Measurements from ENCODE around the gene TMX1. TPM values are rescaled to one million over a fixed set of nuclear protein-coding genes. Genes with fewer than 3 reads are reported as not detected.

The TMX1 gene
- total RNA-seq, 1 donor = 34.8 TPM

DNA sequence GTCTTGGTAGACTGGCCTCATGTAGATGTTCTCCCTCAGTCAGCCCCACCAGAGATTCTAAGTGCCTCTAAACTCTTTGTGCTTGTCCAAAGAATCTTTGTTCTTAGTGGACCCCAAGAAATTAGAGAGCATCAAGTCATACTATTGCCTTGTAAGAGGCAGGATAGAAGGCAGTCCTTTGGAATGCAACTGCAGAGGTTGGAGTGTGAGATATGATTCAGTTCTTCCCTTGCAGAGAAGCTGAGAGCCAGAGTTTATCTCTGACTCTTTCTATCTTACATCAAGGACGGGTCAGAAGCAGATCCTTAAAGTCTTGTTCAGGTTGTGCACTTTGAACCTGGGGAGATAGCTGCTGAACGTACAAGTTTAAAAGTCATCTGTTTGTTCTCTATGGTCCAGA lies 21.1 kb downstream of the TMX1 start:
- no peak overlapping the region for H3K4me3 ChIP-seq (ENCODE audit: low read length)
- H3K4me1 ChIP-seq (ENCODE audit: insufficient read depth, low read length) = no peaks in the 10 kb centered on the region
- no peaks in the 10 kb centered on the region for H3K9me3 ChIP-seq (ENCODE audit: low read depth, low read length)
- no peaks in the 10 kb centered on the region for H3K27me3 ChIP-seq (ENCODE audit: insufficient read depth, low read length)

DNA sequence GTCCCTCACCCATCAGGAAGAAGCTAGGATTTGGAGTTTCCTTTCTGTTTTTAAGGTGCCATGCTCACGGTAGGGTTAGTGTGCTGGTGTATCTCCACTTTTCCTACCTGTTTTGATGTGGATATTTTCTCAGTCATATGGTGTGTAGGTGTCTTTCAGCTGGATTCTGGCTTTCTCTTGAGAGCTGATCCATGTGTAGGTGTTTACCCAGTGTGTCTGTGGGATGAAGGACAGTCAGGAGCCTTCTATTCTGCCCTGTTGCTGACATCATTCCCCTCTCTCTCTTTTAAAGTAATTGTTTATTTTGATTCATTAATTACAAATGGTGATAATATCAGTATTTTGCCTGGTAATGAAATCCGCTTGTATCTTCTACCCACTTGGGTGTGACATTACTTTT lies 22.8 kb downstream of the TMX1 start:
- H3K4me3 ChIP-seq (ENCODE audit: low read length) = no peak overlapping the region
- no peaks in the 10 kb centered on the region for H3K9me3 ChIP-seq (ENCODE audit: low read depth, low read length)
- H3K27me3 ChIP-seq (ENCODE audit: insufficient read depth, low read length) = no peaks in the 10 kb centered on the region
- H3K4me1 ChIP-seq (ENCODE audit: insufficient read depth, low read length) = no peaks in the 10 kb centered on the region

DNA sequence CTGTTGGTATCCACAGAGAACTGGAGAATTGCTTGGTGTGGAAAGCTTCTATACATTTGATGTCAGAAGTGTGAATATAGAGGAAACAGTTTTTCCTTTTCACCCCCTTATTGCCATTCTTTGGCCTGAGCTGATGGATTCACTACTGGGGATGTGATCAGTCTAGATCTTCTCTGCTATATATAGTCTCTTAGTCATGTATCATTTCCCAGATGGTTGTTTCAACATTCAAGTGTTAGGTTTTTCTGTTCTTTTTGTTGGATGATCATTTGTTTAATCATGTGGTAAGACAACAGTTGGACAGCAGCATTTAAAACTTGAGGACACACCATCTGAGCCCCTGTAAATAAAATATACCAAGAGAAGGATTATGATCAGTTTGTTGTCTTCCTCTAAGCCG lies 29.6 kb downstream of the TMX1 start:
- H3K9me3 ChIP-seq (ENCODE audit: low read depth, low read length) = no peaks in the 10 kb centered on the region
- H3K4me1 ChIP-seq (ENCODE audit: insufficient read depth, low read length) = no peaks in the 10 kb centered on the region
- no peak overlapping the region for H3K4me3 ChIP-seq (ENCODE audit: low read length)
- H3K27me3 ChIP-seq (ENCODE audit: insufficient read depth, low read length) = no peaks in the 10 kb centered on the region

DNA sequence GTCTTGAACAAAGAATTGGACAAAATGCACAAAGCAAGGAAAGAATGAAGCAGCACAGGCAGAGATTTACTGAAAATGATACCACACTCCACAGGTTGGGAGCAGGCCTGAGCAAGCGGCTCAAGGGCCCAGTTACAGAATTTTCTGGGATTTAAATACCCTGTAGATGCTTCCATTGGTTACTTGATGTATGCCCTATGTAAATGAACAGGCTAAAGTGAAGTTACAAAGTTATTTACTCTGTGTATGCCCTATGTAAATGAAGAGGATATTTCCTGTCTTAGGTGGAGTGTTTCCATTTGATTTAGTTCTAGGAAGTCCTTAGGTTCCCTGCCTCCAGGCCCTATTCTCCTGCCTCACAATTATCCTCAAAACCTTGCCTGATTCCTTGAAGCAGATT lies 36.6 kb downstream of the TMX1 start:
- H3K9me3 ChIP-seq (ENCODE audit: low read depth, low read length) = no peaks in the 10 kb centered on the region
- H3K4me3 ChIP-seq (ENCODE audit: low read length) = no peak overlapping the region
- no peaks in the 10 kb centered on the region for H3K27me3 ChIP-seq (ENCODE audit: insufficient read depth, low read length)
- H3K4me1 ChIP-seq (ENCODE audit: insufficient read depth, low read length) = peaks cover 4% of the 10 kb centered on the region

DNA sequence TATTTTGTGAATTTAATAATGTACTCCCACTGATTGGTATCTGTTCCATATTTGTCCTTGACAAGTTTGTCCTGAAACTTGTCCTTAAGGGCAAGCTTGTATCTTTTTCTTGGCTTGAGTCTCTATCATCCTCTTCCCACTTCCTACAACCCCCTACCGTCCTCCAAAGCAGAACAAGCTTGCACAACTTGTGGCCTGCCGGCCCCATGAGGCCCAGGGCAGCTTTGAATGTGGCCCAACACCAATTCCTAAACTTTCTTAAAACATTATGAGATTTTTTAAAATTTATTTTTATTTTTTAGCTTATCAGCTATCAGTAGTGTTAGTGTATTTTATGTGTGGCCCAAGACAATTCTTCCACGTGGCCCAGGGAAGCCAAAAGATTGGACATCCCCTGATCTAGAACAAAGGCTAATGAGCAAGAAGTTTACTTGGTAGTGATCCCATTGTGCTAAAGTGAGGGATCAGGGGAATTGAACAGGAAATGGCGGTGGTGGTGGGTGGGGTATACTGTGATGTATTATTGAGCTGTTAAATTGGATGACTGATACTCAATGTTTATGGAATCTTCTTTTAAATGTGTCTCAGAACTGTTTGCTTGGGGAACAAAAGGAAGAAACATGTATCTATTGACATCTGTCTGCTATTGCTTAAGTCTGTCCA lies 37.8 kb downstream of the TMX1 start:
- H3K4me3 ChIP-seq (ENCODE audit: low read length) = no peak overlapping the region
- no peaks in the 10 kb centered on the region for H3K27me3 ChIP-seq (ENCODE audit: insufficient read depth, low read length)
- peaks cover 4% of the 10 kb centered on the region for H3K4me1 ChIP-seq (ENCODE audit: insufficient read depth, low read length)
- no peaks in the 10 kb centered on the region for H3K9me3 ChIP-seq (ENCODE audit: low read depth, low read length)

DNA sequence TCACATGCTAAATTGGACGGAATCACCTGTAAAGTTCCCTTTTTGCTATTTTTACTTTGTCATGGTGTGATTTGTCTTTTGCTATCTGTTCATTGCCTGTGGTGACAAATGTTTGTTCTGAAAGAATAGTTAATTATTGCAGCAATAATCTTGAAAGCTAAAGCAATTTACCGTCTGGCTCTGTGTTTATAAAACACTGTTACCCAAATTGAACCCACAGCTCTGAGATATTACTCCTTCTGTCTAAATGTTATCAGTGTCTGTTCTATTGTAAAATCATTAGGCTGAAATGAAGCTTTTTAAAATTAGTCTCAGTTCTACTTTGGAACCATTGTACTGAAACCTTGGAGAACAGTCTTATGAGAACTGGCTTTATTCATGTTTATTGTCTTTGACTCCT lies 42.5 kb downstream of the TMX1 start:
- Histone ChIP-seq H3K4me1 (ENCODE audit: insufficient read depth, low read length) (peaks cover 4% of the 10 kb centered on the region), H3K4me3 (ENCODE audit: low read length) (no peak overlapping the region), H3K9me3 (ENCODE audit: low read depth, low read length) (no peaks in the 10 kb centered on the region), H3K27me3 (ENCODE audit: insufficient read depth, low read length) (no peaks in the 10 kb centered on the region)

DNA sequence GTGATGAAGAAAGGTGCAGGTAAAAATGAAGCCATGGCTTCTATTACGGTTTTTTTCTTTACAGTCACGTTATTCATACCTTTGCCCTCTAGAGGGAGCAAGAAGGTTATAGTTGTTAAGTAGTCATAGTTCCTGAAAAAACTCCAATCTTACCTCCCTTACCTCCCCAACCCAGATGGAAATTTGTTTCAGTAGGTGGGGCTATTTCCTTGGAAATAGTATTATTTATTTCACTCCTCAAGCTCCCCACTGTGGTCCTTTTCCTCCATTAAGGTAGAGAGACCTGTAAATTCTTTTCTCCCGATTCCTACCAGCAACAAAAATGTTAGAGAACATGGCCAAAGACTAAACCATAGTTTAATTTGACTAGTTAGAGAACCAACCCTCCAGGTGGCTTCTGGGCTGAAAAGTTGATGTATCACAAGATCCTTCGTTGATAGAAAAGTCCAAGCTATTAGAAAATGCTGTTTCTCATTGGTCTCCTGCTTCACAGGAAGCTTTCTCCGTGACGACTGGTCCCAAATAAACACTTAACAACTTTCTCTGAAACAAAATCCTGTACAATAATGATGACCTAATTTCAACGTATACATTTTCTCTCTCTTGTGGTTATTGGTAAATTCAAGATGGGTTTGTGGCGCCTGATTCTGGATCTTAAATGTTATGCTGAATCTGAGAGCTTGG lies 43.5 kb downstream of the TMX1 start:
- Histone ChIP-seq H3K27me3 (ENCODE audit: insufficient read depth, low read length) (no peaks in the 10 kb centered on the region), H3K4me3 (ENCODE audit: low read length) (no peak overlapping the region), H3K4me1 (ENCODE audit: insufficient read depth, low read length) (no peaks in the 10 kb centered on the region), H3K9me3 (ENCODE audit: low read depth, low read length) (no peaks in the 10 kb centered on the region)

DNA sequence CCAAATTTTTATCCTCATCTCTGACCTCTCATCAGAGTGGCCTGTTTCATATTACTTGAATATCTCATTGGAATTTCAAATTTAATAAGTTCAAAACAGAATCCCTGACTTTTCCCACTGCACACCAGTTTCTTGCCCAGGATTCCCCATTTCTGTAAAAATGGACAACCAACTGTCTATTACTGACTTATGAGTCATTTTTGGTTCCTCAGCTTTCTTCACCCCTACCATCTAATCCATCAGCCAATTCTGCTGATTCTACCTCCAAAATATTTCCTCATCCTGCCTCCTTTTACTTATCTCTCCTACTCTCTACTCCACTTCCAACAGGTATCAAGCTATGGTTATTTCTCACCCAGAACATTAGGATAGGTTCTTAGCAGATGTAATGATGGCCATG lies 44.2 kb downstream of the TMX1 start:
- Histone ChIP-seq H3K4me3 (ENCODE audit: low read length) (no peak overlapping the region), H3K27me3 (ENCODE audit: insufficient read depth, low read length) (no peaks in the 10 kb centered on the region), H3K4me1 (ENCODE audit: insufficient read depth, low read length) (no peaks in the 10 kb centered on the region), H3K9me3 (ENCODE audit: low read depth, low read length) (no peaks in the 10 kb centered on the region)

DNA sequence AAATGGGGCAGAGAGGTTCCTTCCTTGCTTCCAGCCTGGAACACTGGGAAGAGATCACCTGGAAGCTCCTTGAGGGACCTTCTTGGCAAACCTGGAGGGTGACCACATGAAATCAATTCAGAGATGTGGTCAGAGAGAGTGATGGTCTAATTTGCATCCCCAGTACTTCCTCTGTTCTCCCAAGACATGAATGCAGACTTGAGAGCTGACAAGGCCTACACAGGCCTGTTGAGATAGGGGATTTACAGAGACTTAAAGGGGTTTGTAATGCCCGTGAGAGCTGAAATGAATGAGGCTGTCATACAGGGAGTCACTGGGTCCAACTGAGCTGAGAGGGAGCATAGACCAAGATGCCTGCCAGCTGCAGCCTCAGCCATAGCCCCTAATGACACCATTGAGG lies 45.1 kb downstream of the TMX1 start:
- no peaks in the 10 kb centered on the region for H3K9me3 ChIP-seq (ENCODE audit: low read depth, low read length)
- no peaks in the 10 kb centered on the region for H3K27me3 ChIP-seq (ENCODE audit: insufficient read depth, low read length)
- H3K4me3 ChIP-seq (ENCODE audit: low read length) = no peak overlapping the region
- no peaks in the 10 kb centered on the region for H3K4me1 ChIP-seq (ENCODE audit: insufficient read depth, low read length)

DNA sequence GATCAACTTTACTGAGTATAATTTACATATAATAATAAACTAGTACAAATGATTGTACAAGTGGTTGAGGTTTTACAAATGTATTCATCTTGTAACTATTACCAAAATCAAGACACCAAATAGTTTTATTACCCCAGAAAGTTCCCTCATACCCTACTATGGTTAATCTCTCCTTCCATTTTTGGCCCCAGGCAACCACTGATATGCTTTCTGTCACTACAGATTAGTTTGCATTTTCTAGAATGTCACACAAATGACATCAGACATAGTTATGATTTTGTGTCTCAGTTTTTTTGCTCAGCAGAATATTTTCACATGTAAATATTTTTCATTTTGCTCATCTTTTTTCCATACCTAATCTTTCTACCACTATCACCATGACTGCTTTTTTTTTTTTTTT lies 49.1 kb downstream of the TMX1 start:
- Histone ChIP-seq H3K4me3 (ENCODE audit: low read length) (no peak overlapping the region), H3K27me3 (ENCODE audit: insufficient read depth, low read length) (no peaks in the 10 kb centered on the region), H3K9me3 (ENCODE audit: low read depth, low read length) (no peaks in the 10 kb centered on the region), H3K4me1 (ENCODE audit: insufficient read depth, low read length) (no peaks in the 10 kb centered on the region)

DNA sequence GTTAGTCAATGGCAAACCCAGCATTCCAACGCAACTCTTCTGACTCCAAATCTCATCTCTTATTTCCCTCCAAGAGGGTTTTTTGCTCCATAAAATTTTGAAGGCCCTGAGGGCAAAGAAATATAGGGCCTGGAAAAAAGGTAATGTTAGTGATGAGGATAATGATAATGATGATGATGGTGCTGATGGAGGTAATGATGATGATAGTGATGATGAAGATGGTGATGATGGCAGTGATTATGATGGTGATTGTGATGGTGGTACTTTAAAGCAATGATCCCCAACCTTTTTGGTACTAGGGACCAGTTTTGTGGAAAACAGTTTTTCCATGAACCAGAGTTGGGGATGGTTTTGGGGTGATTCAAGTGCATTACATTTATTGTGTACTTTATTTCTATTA lies 50.1 kb downstream of the TMX1 start:
- no peak overlapping the region for H3K4me3 ChIP-seq (ENCODE audit: low read length)
- no peaks in the 10 kb centered on the region for H3K27me3 ChIP-seq (ENCODE audit: insufficient read depth, low read length)
- no peaks in the 10 kb centered on the region for H3K4me1 ChIP-seq (ENCODE audit: insufficient read depth, low read length)
- H3K9me3 ChIP-seq (ENCODE audit: low read depth, low read length) = no peaks in the 10 kb centered on the region

DNA sequence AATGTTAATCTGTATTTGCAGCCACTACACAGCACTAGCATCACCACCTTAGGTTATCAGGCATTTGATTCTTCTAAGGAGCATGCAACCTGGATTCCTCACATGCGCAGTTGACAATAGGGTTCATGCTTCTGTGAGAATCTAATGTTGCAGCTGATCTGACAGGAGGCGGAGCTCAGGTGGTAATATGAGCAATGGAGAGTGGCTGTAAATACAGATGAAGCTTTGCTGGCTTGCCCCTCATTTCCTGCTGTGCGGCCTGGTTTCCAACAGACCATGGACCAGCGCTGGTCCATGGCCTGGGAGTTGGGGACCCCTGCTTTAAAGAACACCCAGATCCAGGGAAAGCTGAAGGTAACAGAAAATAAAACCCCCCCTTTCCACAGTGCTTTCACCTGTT lies 51.0 kb downstream of the TMX1 start:
- Histone ChIP-seq H3K27me3 (ENCODE audit: insufficient read depth, low read length) (no peaks in the 10 kb centered on the region), H3K4me3 (ENCODE audit: low read length) (no peak overlapping the region), H3K4me1 (ENCODE audit: insufficient read depth, low read length) (no peaks in the 10 kb centered on the region), H3K9me3 (ENCODE audit: low read depth, low read length) (no peaks in the 10 kb centered on the region)

DNA sequence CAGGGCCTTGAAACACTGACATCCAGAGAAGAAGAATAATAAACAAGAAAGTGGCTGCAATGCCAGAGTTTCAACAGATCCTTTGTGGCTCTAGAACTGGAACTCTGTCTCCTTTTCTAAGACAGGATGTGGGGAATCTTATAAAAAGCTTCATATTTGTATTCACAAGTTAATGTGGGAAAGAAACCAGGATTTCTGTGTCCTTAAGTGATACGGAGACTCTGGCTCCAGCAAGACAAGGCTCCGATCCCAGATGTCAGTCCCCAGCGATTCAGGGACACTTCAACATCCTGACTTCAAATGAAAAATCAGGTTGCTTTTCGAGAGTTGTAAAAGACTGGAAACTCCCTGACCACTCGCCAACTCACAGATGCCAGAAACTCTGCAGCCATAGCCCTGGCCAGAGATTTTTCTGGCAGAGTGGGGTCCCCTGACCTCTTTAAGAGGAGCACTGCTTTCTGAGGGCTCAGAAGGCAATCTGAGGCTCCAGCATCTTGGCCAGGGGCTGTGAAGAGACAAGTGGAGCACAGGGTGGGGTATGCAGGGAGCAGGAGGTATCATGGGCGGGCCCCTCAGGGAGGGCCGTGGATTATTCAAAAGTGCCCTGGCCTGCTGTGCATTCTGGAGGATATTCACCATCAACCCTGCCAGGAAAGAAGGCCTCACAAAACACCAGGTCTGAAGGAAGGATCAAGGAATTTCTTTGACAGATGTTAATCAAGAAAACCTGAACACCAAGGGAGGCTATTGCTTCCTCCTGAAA lies 53.3 kb downstream of the TMX1 start:
- no peaks in the 10 kb centered on the region for H3K9me3 ChIP-seq (ENCODE audit: low read depth, low read length)
- H3K27me3 ChIP-seq (ENCODE audit: insufficient read depth, low read length) = no peaks in the 10 kb centered on the region
- no peaks in the 10 kb centered on the region for H3K4me1 ChIP-seq (ENCODE audit: insufficient read depth, low read length)
- no peak overlapping the region for H3K4me3 ChIP-seq (ENCODE audit: low read length)

DNA sequence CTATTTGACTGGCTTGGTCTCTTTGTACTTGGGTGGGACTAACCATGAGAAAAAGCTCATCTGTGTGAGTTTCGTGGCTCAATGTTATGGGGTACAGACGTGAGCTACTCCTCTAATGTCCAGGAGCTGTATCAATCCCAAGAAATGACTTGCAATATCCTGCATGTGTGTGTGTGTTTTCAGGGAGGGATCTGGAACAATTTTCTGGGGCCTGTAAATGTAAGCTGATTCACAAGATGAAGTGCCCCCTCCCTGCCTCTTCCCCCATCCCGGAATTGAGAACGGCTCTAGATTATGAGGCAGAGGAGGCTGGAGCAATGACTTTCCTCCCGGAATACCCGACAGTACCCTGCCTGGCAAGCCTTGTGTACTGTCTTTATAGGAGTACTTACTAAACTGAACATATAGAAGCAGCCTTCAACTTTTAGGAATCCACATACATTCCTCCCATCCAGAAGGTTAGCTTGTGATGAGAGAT lies 53.9 kb downstream of the TMX1 start:
- Histone ChIP-seq H3K4me1 (ENCODE audit: insufficient read depth, low read length) (no peaks in the 10 kb centered on the region), H3K4me3 (ENCODE audit: low read length) (no peak overlapping the region)

DNA sequence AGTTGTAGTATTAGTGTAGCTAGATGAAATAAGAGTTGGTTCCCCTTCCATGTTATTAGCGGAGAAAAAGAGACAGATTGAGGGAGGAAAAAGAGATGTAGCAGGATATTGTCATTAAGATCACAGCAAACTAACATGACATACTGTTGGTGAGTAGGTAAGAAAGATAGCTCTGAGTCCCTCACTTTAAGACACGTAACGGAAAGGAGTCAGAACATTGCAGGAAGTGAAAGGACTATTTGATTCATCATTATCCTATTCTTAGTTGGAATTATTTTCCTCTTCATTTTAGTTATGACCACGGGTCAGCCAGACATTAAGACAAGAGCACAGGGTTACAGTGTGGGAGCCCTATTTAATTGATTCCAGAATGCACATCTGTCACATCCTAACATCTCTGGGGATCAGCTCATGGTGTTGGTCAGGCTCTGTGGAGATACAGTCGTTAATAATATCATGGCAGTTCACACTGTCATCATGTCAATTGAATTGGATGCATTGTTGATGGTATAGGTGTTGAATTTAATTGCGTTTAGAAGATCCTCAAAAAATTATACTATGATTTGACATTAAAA lies 55.0 kb downstream of the TMX1 start:
- Histone ChIP-seq H3K4me3 (ENCODE audit: low read length) (no peak overlapping the region), H3K9me3 (ENCODE audit: low read depth, low read length) (no peaks in the 10 kb centered on the region), H3K4me1 (ENCODE audit: insufficient read depth, low read length) (no peaks in the 10 kb centered on the region), H3K27me3 (ENCODE audit: insufficient read depth, low read length) (no peaks in the 10 kb centered on the region)

More for the DNA sequence above, 53.9 kb downstream of the TMX1 start:
- Histone ChIP-seq H3K9me3 (ENCODE audit: low read depth, low read length) (no peaks in the 10 kb centered on the region), H3K27me3 (ENCODE audit: insufficient read depth, low read length) (no peaks in the 10 kb centered on the region)

All from mononuclear cell (primary cell).